ENCODE data around the gene SYNM.

SYNM gene

GRCh38 chr15:99168601-99169580, 64.0 kb downstream of the SYNM start:
- no peak for DNase-seq (ENCODE audit: extremely low spot score)
- ChIA-PET POLR2A (no interaction called here), CTCF (interaction anchor here (1.1 to 3.1 kb wide), 5 partner anchors 8 to 68 kb away, joined by 4 to 9 read pairs (median 5); no protein-coding TSS in a partner anchor)
- TF ChIP-seq CTCF (IDR thresholded peaks at IDR 0.05; ENCODE audit: control extremely low read depth, extremely low read depth, low read depth, missing control alignments), result no peak

GRCh38 chr15:99169769-99170311, 65.0 kb downstream of the SYNM start:
- CTCF ChIA-PET, result interaction anchor here (1.1 kb wide), 1 partner anchor 9 kb away, joined by 4 read pairs; no protein-coding TSS in a partner anchor
- TF ChIP-seq CTCF (IDR thresholded peaks at IDR 0.05; ENCODE audit: control extremely low read depth, extremely low read depth, low read depth, missing control alignments), result no peak
- DNase-seq (ENCODE audit: extremely low spot score), result no peak
- POLR2A ChIA-PET, result no interaction called here

DNA sequence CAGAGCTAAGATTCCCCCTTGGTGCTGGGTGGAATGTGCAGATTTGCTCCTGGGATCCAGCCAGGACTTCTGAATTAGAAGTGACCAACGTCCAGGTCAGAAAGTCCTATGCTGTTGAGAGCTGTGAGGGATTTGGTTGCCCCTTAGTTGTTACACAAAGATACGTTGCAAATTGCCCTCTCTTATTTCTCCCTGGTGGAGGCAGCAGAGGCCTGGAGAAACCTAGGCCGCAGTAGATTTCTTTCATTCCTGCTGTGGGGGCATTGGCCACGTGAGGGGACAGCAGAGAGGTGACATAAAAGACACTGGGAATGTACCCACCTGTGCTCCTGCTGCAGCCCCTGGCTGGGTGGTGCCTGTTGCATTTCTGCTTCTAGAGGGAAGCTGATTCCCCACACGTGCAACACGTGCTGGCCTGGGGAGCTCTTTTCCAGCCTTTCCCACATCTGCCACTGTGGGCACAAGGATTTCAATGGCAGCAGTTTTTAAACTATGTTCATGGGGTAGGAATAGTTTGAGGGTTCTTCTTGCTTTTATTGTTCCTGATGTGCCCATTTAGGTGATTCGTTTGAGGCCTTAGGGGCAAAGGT, 65.7 kb downstream of the SYNM start:
- no peak for DNase-seq (ENCODE audit: extremely low spot score)
- POLR2A ChIA-PET, result no interaction called here
- no peak for TF ChIP-seq CTCF (IDR thresholded peaks at IDR 0.05; ENCODE audit: control extremely low read depth, extremely low read depth, low read depth, missing control alignments)

GRCh38 chr15:99172171-99172570, 67.3 kb downstream of the SYNM start:
- no peak for DNase-seq (ENCODE audit: extremely low spot score)
- ChIA-PET CTCF (interaction anchor here (1.0 kb wide), 1 partner anchor 41 kb away, joined by 4 read pairs; no protein-coding TSS in a partner anchor), POLR2A (no interaction called here)
- TF ChIP-seq CTCF (IDR thresholded peaks at IDR 0.05; ENCODE audit: control extremely low read depth, extremely low read depth, low read depth, missing control alignments), result no peak

More for the DNA sequence above, 65.7 kb downstream of the SYNM start:
- CTCF ChIA-PET, result no interaction called here

DNA sequence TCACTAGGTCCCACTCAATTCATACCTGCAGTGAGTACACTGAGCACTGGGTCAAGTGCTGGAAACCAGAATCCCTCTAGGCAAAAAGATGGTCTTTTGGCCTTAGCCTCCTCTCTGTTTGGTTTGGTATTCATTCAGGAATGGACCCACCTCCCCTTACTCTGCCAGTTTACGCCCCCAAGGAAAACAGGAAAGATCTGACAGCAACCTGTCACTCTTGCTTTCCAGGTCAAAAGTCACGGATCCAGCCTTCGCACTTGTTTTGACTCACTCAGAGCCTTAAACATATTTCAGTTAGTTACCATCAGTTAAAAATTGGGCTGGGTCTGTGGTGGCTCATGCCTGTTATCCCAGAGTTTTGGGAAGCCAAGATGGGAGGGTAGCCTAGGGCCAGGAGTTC, 68.1 kb downstream of the SYNM start:
- no peak for TF ChIP-seq CTCF (IDR thresholded peaks at IDR 0.05; ENCODE audit: control extremely low read depth, extremely low read depth, low read depth, missing control alignments)
- ChIA-PET POLR2A (no interaction called here), CTCF (no interaction called here)
- no peak for DNase-seq (ENCODE audit: extremely low spot score)

GRCh38 chr15:99174567-99175395, 69.9 kb downstream of the SYNM start:
- CTCF ChIA-PET, result no interaction called here
- TF ChIP-seq CTCF (IDR thresholded peaks at IDR 0.05; ENCODE audit: control extremely low read depth, extremely low read depth, low read depth, missing control alignments), result no peak
- DNase-seq (ENCODE audit: extremely low spot score), result no peak
- POLR2A ChIA-PET, result no interaction called here
